Brain microvascular endothelial cell (primary cell): ENCODE measurements around the gene VCAN.

Experiments
- DNase-seq: peaks from one replicate; pipeline ENCODE4 v3.0.0-alpha.2; 2020
- H3K27ac ChIP-seq: fragments of 250-450 bp; sonication (Bioruptor Pico); 2 replicates; pipeline ENCODE4 v1.5.1; 2020; ENCODE audit warnings: mild to moderate bottlenecking, moderate library complexity
- H3K27me3 ChIP-seq: fragments of 250-450 bp; sonication (Bioruptor Pico); replicated peaks from 2 replicates; pipeline ENCODE4 v1.5.1; 2020; ENCODE audit warnings: mild to moderate bottlenecking
- H3K36me3 ChIP-seq: fragments of 250-450 bp; sonication (Bioruptor Pico); replicated peaks from 2 replicates; pipeline ENCODE4 v1.5.1; 2020; ENCODE audit warnings: mild to moderate bottlenecking
- H3K4me3 ChIP-seq: 2 replicates; pipeline ENCODE4 v1.5.1; 2011; ENCODE audit warnings: low read depth, mild to moderate bottlenecking, control low read depth, low read length, moderate library complexity
- in situ Hi-C: cut with HindIII; loops from 2 replicates; pipeline ENCODE4 v1.10.0; 2017; ENCODE audit warnings: low sequenced_read_pairs, low pct_ligation_motif_present
- TF ChIP-seq, protein P1 (sequence below): IDR thresholded peaks from 2 replicates; pipeline ENCODE4 v1.5.1; 2011; ENCODE audit warnings: low read depth, mild to moderate bottlenecking, moderate library complexity, low read length, control low read depth, inconsistent platforms; ENCODE audit errors: missing control alignments

The VCAN gene

DNA sequence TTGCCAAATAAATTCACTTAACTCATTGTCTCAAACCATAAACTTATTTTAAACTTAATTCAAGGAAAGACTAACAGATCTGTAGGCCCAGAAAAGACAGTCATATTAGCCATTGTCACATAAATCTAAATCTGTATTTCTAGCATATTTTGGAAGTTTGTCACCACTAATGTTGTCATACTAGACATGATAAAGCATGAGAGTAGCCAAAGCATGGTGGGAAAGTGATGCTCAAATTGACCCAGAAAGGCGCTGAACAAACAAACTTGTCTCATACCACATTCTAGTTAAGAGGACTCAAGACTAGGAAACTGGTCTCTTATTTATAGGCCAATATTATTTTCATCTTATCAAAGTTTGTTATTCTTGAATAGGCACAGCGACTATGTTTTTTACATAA is 99.4 kb downstream of the VCAN start:
- Histone ChIP-seq H3K36me3 (peaks cover 54% of the 10 kb centered on the region), H3K27ac (peak overlapping the region; percentile 74), H3K4me3 (no peak overlapping the region), H3K27me3 (no peaks in the 10 kb centered on the region)
- in situ Hi-C loops, result no loop called here
- TF ChIP-seq, protein P1, sequence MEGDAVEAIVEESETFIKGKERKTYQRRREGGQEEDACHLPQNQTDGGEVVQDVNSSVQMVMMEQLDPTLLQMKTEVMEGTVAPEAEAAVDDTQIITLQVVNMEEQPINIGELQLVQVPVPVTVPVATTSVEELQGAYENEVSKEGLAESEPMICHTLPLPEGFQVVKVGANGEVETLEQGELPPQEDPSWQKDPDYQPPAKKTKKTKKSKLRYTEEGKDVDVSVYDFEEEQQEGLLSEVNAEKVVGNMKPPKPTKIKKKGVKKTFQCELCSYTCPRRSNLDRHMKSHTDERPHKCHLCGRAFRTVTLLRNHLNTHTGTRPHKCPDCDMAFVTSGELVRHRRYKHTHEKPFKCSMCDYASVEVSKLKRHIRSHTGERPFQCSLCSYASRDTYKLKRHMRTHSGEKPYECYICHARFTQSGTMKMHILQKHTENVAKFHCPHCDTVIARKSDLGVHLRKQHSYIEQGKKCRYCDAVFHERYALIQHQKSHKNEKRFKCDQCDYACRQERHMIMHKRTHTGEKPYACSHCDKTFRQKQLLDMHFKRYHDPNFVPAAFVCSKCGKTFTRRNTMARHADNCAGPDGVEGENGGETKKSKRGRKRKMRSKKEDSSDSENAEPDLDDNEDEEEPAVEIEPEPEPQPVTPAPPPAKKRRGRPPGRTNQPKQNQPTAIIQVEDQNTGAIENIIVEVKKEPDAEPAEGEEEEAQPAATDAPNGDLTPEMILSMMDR, result no peak
- DNase-seq, result peak; percentile 83

DNA sequence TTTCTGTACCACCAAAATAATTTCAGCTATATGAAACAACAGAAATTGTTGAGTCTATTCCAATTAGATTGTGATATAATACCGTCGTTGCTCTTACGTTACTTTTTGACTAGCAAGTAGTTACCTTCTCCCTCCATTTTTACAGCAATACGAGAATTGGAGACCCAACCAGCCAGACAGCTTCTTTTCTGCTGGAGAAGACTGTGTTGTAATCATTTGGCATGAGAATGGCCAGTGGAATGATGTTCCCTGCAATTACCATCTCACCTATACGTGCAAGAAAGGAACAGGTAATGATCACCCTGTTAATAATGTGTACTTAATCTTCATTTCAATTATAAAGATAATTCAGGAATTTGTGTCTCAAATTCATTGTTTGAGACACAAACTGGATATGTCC is 100.7 kb downstream of the VCAN start:
- Histone ChIP-seq H3K27me3 (no peaks in the 10 kb centered on the region), H3K4me3 (no peak overlapping the region), H3K36me3 (peaks cover 45% of the 10 kb centered on the region), H3K27ac (no peak overlapping the region)
- TF ChIP-seq, protein P1, result no peak
- in situ Hi-C loops, result no loop called here
- DNase-seq, result no peak

DNA sequence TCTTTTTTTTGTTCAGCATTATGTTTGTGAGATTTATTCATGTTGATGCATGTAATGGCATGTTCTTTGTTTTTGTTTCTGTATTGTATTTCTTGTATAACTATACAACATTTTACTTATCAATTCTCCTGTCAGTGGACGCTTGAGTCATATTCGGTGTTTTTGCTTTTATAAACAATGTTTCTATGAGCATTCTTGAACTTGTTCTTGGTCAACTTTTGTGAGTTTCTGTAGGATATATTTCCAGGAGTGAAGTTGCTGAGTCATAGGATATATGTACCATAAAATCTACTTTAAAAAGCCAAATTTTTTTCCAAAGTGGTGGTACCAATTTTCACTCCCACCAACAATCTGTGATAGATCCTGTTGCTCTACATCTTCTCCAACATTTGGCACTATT is 104.8 kb downstream of the VCAN start:
- in situ Hi-C loops, result no loop called here

DNA sequence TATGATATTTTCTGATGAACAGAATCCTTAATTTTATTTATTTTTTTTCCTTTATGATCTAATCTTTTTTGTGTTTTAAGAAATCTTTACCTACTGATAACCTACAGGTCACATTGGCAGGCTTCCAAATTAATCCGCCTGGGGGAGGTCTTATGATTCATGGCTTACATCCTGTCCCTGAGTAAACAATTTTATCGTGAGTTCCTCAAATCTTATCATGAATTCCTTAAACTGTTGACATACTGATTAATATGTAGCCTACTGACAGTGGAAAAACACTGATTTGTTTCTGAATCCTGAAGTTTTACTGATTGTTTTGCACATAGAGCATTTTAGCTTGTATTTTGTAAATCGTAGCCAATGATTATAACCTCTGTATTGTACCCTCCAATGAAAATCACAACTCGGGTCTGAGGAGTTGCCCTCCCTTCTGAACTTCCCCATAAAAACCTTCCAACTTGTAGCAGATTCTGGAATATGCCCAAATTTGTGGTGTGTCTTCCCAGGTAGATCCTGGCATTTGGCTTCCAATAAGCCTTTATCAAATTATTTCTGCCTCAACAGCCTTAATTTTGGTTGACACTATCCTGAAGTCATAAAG is 105.6 kb downstream of the VCAN start:
- peaks cover 67% of the 10 kb centered on the region for H3K36me3 ChIP-seq

More for the DNA sequence above, 104.8 kb downstream of the VCAN start:
- no peaks in the 10 kb centered on the region for H3K27me3 ChIP-seq
- TF ChIP-seq, protein P1, result no peak
- H3K27ac ChIP-seq, result peak overlapping the region; percentile 79
- H3K4me3 ChIP-seq, result no peak overlapping the region
- peaks cover 63% of the 10 kb centered on the region for H3K36me3 ChIP-seq
- peak; percentile 39 for DNase-seq

DNA sequence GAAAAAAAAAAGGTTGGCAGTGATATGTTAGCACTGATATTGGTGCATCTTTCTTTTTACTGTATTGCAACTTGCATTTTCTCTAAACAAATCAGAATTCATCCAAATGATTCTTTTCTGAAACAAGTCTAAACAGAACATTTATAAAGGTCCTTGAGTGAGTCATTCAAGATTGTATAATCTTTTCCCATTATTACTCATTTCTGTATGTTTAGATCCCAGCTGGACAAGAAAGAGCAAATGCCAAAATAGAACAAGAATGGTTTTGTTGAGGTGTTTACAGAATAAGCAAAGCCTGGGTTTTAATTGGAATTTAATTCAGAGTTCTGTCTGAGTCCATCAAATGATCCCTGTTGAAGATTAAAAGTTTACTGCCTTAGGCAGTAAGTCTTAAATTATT is 112.3 kb downstream of the VCAN start:
- in situ Hi-C loops, result no loop called here
- Histone ChIP-seq H3K27me3 (no peaks in the 10 kb centered on the region), H3K27ac (no peak overlapping the region), H3K4me3 (no peak overlapping the region), H3K36me3 (peaks cover 38% of the 10 kb centered on the region)
- DNase-seq, result no peak
- TF ChIP-seq, protein P1, result no peak

More for the DNA sequence above, 105.6 kb downstream of the VCAN start:
- TF ChIP-seq, protein P1, result no peak
- no peak overlapping the region for H3K4me3 ChIP-seq
- in situ Hi-C loops, result no loop called here
- peak; percentile 90 for DNase-seq
- H3K27ac ChIP-seq, result peak overlapping the region; percentile 79
- H3K27me3 ChIP-seq, result no peaks in the 10 kb centered on the region
